Right lobe of liver (tissue), 4 donors: ENCODE results near the gene TUB.

Source experiments
- CTCF ChIP-seq, 4 donors: fragments of 200-600 bp in 3 of 4; fragments of 450-650 bp in 1 of 4; IDR thresholded peaks; one replicate each; pipeline versions ENCODE4 v1.5.1 to v1.8.0; 2016 to 2022; ENCODE audit warnings: antibody characterized with exemption in 4 of 4, mild to moderate bottlenecking in 2 of 4
- POLR2A ChIP-seq: fragments of 450-650 bp; IDR thresholded peaks from one replicate; pipeline ENCODE4 v1.6.1; 2017; ENCODE audit warnings: antibody characterized with exemption, mild to moderate bottlenecking
- donor health status: DM: no; HTN: no; CAD: no.
- donor health status: DM: no; HTN: no; CAD: no.
- donor health status: DM: no; HTN: yes; CAD: no.

GRCh38 chr11:8081591-8082250 is 710 bp downstream of the TUB start:
- TF ChIP-seq CTCF (IDR thresholded peaks at IDR 0.05) (no peak), POLR2A (no peak)
